CD4-positive, alpha-beta T cell (primary cell): ENCODE data around the gene RRP12. TPM values are rescaled to one million over a fixed set of nuclear protein-coding genes. Genes with fewer than 3 reads are reported as not detected.

Source experiments
- ATAC-seq: fragments of 200-7000 bp; cut with Tn5 transposase; one replicate; pipeline ENCODE4 v1.10.0; 2022; ENCODE audit warnings: mild to moderate bottlenecking; ENCODE audit not compliant: poor library complexity
- CTCF ChIA-PET: fragments of 350-600 bp; sonication (Branson Sonifier 250); formaldehyde crosslinking; loops from one replicate; lab custom pipeline; 2021; ENCODE audit warnings: antibody characterized with exemption, inconsistent platforms; lab: Charles Lee
- POLR2A ChIA-PET: fragments of 350-600 bp; sonication (Branson Sonifier 250); formaldehyde crosslinking; loops from one replicate; lab custom pipeline; 2021; ENCODE audit warnings: antibody characterized with exemption, inconsistent platforms; lab: Charles Lee
- DNase-seq, 14 experiments: peaks; one replicate each; pipeline ENCODE4 v3.0.0-alpha.2; 2013 to 2020; ENCODE audit warnings: mixed read lengths in 2 of 14
- H3K27ac ChIP-seq, 2 donors: one replicate each; pipeline versions ENCODE4 v1.5.1 to v1.7.0; 2013; ENCODE audit warnings: low read length in 2 of 2, low read depth in 1 of 2, mild to moderate bottlenecking in 1 of 2
- H3K27me3 ChIP-seq, 2 experiments: 1 replicate in 1 of 2; 2 replicates in 1 of 2; pipeline versions ENCODE4 v1.6.1 to v1.7.0; 2013; ENCODE audit warnings: low read length in 2 of 2, control low read depth in 1 of 2, mild to moderate bottlenecking in 1 of 2, moderate library complexity in 1 of 2; ENCODE audit not compliant: insufficient read depth in 2 of 2, control insufficient read depth in 1 of 2
- H3K36me3 ChIP-seq: one replicate; pipeline ENCODE4 v1.6.1; 2013; ENCODE audit warnings: low read length, control low read depth; ENCODE audit not compliant: insufficient read depth
- H3K4me1 ChIP-seq: one replicate; pipeline ENCODE4 v1.6.1; 2013; ENCODE audit warnings: low read length, control low read depth; ENCODE audit not compliant: insufficient read depth
- H3K4me3 ChIP-seq: one replicate; pipeline ENCODE4 v1.5.1; 2013; ENCODE audit warnings: mild to moderate bottlenecking, low read length, moderate library complexity
- H3K9me3 ChIP-seq, 2 experiments: 1 replicate in 1 of 2; 2 replicates in 1 of 2; pipeline versions ENCODE4 v1.6.1 to v1.7.0; 2013; ENCODE audit warnings: low read length in 2 of 2, mild to moderate bottlenecking in 2 of 2, control low read depth in 1 of 2, moderate library complexity in 1 of 2; ENCODE audit not compliant: control insufficient read depth in 1 of 2, insufficient read depth in 1 of 2
- H3K27ac Mint-ChIP-seq: one replicate; pipeline ENCODE4 v1.8.0; 2020; ENCODE audit warnings: mixed read lengths
- H3K27me3 Mint-ChIP-seq: one replicate; pipeline ENCODE4 v1.8.0; 2021; ENCODE audit warnings: mixed read lengths
- H3K36me3 Mint-ChIP-seq: one replicate; pipeline ENCODE4 v1.8.0; 2021; ENCODE audit warnings: low read depth, mixed read lengths
- H3K4me1 Mint-ChIP-seq: one replicate; pipeline ENCODE4 v1.8.0; 2021; ENCODE audit warnings: low read depth, mixed read lengths
- H3K4me3 Mint-ChIP-seq: one replicate; pipeline ENCODE4 v1.8.0; 2020; ENCODE audit warnings: mild to moderate bottlenecking, mixed read lengths
- H3K9me3 Mint-ChIP-seq: one replicate; pipeline ENCODE4 v1.8.0; 2020; ENCODE audit warnings: mixed read lengths
- intact Hi-C, 2 experiments: fragments of 100-400 bp; cut with DNase I in 1 of 2; cut with micrococcal nuclease in 1 of 2; formaldehyde crosslinking; loops; one replicate each; pipeline versions ENCODE4 v1.15.1 to v1.9.0; 2023 to 2025; cut with DNase I, micrococcal nuclease
- total RNA-seq, 174 experiments: library from RNA in 2 of 174; stranded (reverse) in 2 of 174; gene quantifications; one replicate each; pipeline ENCODE4 v1.2.3 and lab custom pipeline; 2021 to 2026
- TF ChIP-seq, protein P1 (sequence below): fragments of 200-600 bp; IDR thresholded peaks from one replicate; pipeline ENCODE4 v1.8.0; 2022; ENCODE audit warnings: antibody characterized with exemption, mild to moderate bottlenecking

RRP12 gene
- total RNA-seq, 2 experiments from 2014 or later, result 84.2 to 87.6 TPM

DNA sequence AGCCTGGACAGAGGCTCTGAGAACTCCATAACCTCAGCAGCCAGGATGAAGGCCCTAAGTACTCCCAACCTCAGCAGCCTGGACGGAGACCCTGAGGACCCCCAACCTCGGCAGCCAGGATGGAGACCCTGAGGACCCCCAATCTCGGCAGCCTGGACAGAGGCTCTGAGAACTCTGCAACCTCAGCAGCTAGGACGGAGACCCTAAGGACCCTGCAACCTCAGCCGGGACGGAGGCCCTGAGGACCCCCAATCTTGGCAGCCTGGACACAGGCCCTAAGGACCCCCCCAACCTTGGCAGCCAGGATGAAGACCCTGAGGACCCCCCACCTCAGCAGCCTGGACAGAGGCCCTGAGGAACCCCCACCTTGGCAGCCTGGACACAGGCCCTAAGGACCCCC, 16.5 kb downstream of the RRP12 start:
- DNase-seq (no peak), ATAC-seq (no peak)
- ChIA-PET POLR2A (no interaction called here), CTCF (interaction anchor here (0.7 kb wide), 1 partner anchor 16 kb away, joined by 3 read pairs; the partner anchor contains the start of gene RRP12)
- Mint-ChIP-seq H3K9me3 (no peaks in the 10 kb centered on the region), H3K27ac (no peak overlapping the region), H3K36me3 (peaks cover 65% of the 10 kb centered on the region), H3K4me3 (no peak overlapping the region), H3K4me1 (no peaks in the 10 kb centered on the region), H3K27me3 (no peaks in the 10 kb centered on the region)
- no peaks in the 10 kb centered on the region for H3K4me1 ChIP-seq
- no peaks in the 10 kb centered on the region for H3K9me3 ChIP-seq
- intact Hi-C loops, result no loop called here
- TF ChIP-seq, protein P1, sequence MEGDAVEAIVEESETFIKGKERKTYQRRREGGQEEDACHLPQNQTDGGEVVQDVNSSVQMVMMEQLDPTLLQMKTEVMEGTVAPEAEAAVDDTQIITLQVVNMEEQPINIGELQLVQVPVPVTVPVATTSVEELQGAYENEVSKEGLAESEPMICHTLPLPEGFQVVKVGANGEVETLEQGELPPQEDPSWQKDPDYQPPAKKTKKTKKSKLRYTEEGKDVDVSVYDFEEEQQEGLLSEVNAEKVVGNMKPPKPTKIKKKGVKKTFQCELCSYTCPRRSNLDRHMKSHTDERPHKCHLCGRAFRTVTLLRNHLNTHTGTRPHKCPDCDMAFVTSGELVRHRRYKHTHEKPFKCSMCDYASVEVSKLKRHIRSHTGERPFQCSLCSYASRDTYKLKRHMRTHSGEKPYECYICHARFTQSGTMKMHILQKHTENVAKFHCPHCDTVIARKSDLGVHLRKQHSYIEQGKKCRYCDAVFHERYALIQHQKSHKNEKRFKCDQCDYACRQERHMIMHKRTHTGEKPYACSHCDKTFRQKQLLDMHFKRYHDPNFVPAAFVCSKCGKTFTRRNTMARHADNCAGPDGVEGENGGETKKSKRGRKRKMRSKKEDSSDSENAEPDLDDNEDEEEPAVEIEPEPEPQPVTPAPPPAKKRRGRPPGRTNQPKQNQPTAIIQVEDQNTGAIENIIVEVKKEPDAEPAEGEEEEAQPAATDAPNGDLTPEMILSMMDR, result no peak
- H3K27ac ChIP-seq, result no peak overlapping the region
- peaks cover 58% of the 10 kb centered on the region for H3K36me3 ChIP-seq
- H3K27me3 ChIP-seq, result no peaks in the 10 kb centered on the region
- no peak overlapping the region for H3K4me3 ChIP-seq

DNA sequence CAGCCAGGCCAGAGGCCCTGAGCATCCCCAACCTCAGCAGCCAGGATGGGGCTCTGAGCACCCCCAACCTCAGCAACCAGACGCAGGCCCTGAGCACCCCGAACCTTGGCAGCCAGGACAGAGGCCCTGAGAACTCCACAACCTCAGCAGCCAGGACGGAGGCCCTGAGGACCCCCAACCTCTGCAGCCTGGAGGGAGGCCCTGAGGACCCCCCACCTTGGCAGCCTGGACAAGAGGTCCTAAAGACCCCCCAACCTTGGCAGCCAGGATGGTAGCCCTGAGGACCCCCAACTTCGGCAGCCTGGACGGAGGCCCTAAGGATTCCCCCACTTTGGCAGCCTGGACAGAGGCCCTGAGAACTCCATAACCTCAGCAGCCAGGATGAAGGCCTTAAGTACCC, 17.0 kb downstream of the RRP12 start:
- H3K36me3 ChIP-seq, result peaks cover 63% of the 10 kb centered on the region
- peaks cover 61% of the 10 kb centered on the region for H3K36me3 Mint-ChIP-seq
- no peak for ATAC-seq
- H3K27ac ChIP-seq, result no peak overlapping the region
- no peak overlapping the region for H3K4me3 ChIP-seq
- no peaks in the 10 kb centered on the region for H3K27me3 ChIP-seq
- H3K27ac Mint-ChIP-seq, result no peak overlapping the region
- DNase-seq, result peak in 1 of 14 experiments; percentile 14
- H3K4me1 Mint-ChIP-seq, result no peaks in the 10 kb centered on the region
- H3K9me3 ChIP-seq, result no peaks in the 10 kb centered on the region
- ChIA-PET POLR2A (no interaction called here), CTCF (no interaction called here)
- H3K27me3 Mint-ChIP-seq, result no peaks in the 10 kb centered on the region
- no peaks in the 10 kb centered on the region for H3K4me1 ChIP-seq
- TF ChIP-seq, protein P1, result no peak
- intact Hi-C loops, result no loop called here
- H3K4me3 Mint-ChIP-seq, result no peak overlapping the region
- H3K9me3 Mint-ChIP-seq, result no peaks in the 10 kb centered on the region

DNA sequence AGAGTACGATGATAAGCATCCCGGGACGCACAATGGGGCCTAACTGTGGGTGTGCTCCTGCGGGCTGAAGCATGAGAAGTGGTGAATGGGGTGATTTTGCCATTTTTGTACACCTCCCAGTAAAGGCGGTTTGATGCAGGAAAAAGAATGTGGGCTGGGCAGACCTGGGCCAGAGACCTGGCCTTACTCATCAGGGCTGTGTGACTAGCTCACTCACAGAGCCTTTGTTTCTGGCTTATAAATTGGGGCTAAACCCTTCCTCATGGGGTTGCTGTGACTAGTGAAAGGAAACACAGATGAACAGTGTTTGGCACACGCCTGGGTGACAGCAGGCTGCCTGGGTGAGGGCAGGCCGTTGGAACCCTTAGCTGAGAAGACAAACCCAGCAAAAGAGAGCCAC, 18.0 kb downstream of the RRP12 start:
- Histone ChIP-seq H3K9me3 (no peaks in the 10 kb centered on the region), H3K27ac (no peak overlapping the region), H3K36me3 (peaks cover 64% of the 10 kb centered on the region), H3K4me3 (no peak overlapping the region), H3K27me3 (no peaks in the 10 kb centered on the region), H3K4me1 (no peaks in the 10 kb centered on the region)
- DNase-seq (no peak), ATAC-seq (no peak)
- POLR2A ChIA-PET, result no interaction called here
- Mint-ChIP-seq H3K4me3 (no peak overlapping the region), H3K27ac (no peak overlapping the region), H3K9me3 (no peaks in the 10 kb centered on the region), H3K27me3 (no peaks in the 10 kb centered on the region), H3K36me3 (peaks cover 57% of the 10 kb centered on the region), H3K4me1 (no peaks in the 10 kb centered on the region)
- intact Hi-C loops, result no loop called here
- CTCF ChIA-PET, result no interaction called here
- TF ChIP-seq, protein P1, result no peak
